Eye (tissue), 1 donor: Measurements from ENCODE around the gene LRRN2.
A peak's percentile ranks its signal among the peaks of the same experiment; 100 is the strongest.
"Not testable (repeated sequence)": the region's sequence is repeated elsewhere in the genome, so short reads cannot be mapped to it uniquely, and the experiment has no call there.

Experiments used
- DNase-seq: peaks from one replicate; pipeline ENCODE4 v3.0.0-alpha.2; 2015

The LRRN2 gene

DNA sequence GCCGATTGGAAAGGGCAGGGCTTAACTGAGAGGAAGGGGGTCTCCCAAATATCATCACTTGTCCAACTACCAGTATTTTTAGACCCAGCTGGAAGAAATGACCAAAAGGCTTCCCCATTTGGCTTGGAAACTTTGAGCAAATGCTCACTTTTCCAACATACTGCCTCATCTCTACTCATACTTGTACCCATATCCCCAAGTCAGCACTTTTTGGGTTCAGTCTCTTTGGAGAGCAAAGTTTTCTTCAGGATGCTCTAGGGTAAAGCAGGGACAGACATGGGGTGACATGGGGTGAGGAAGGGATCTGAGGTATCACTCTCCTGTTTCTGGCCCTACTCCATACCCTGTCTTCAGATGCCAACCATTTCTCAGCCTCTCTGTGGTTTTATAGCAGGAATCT is 27.2 kb downstream of the LRRN2 start:
- DNase-seq: no peak

GRCh38 chr1:204653590-204654340 is 31.8 kb downstream of the LRRN2 start:
- DNase-seq: no peak

DNA sequence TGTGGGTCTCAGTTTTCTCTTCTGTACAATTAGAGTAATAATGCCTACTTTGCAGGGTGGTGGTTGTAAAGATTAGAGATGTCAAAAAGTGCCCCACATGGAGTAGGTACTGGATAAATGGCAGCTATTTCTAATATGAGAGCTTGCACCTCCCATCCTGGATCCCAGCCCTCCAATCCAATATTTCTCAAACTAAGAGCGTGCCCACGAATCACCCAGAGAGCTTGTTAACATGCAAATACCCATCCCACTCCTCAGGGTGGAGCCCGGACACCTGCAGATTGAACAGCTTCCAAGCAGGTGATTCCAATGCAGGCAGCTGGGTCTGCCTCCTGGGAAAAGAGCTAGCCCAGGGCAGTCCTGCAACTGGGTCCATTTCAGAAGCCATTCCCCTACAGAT is 33.0 kb downstream of the LRRN2 start:
- DNase-seq: no peak

DNA sequence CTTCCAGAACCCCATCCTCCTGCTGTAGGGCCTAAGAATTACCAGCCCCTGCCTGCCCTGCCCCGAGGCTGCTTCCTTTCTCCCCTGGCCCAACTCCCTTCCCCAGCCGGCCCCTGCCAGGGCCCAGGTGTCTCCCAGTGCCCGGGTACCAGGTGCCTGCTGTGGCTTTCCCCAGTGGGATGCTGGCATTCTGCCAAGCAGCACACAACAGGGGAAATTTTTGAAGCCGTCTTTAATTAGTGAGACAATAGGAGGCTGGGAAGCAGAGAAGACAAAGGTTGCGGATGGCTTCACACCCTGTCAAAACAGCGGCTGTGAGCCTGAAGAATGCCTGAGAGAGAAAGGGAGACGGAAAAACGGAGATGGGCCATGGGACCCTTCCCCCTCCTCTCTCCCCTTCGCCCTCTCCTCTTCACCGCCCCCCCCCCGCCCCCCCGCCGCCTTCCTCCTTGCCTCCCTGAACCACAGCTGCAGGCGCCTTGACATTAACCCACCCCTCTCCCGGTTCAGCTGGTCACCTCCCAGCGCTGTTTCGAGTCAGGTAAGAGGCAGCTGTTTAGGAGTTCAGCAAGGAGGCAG is 33.6 kb downstream of the LRRN2 start:
- peak; percentile 80 for DNase-seq

DNA sequence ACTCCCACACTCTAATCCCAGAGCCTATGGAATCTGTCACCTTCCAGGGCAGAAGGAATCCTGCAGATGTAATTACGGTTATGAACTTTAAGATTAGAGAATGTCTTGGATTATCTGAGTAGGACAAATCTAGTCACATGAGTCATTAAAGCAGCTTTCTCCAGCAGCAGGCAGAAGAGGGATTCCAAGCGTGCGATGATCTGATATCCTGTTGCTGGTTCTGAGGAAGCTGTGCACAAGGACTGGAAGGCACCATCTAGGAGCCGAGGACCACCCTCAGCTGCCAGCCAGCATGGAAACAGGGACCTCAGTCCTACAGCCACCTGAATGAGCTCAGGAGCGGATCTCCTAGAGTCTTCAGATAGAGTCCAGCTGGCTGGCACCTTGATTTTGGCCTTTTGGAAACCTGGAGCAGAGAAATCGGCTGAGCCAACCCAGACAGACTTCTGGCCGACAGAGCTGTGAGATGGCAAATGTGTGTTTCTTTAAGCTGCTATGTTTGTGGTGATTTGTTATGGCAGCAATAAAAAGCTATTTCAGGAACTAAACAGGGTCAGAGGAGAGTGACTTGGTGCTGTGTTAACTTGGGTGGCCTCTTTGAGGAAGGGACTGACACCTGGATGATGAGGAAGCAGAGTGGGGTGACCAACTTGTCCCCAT is 34.5 kb downstream of the LRRN2 start:
- DNase-seq: peak; percentile 64

DNA sequence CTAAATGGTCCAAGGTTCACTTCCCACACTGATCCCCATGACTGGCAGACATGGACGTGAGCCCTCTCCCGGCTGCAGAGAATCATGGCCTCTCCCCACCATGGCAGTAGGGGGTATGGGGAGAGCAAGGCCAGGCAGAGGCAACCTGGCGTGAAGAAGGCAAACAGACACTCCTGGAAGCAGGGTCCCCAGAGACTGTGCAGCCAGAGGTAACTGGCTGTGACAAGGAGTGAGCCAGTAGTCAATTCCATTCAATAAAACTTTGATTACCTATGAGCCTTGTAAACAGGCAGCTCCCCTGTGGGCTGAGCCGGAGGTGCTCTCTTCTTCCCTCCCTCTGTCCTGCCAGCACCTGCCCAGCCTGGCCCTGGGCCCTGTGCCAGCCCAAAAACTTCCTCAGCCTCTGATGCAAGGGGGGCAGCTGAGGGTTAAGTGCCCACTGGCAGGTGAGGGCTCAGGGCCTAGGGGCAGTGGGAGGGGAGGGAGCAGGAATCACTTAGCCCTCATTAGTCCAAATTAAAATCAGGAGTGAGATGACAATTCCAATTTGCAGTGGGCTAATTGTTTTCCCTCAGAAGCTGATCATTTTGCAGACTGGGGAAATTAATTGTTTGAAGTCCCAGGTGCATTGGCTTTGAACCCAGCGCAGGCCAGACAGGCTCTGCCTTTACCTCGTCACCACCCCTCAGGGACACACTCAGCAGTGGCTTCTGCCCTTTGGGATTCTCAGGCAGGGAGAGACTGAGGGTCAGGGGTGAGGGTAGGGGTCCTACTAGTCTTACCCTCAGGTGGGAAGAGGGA is 35.6 kb downstream of the LRRN2 start:
- peak; percentile 81 for DNase-seq

DNA sequence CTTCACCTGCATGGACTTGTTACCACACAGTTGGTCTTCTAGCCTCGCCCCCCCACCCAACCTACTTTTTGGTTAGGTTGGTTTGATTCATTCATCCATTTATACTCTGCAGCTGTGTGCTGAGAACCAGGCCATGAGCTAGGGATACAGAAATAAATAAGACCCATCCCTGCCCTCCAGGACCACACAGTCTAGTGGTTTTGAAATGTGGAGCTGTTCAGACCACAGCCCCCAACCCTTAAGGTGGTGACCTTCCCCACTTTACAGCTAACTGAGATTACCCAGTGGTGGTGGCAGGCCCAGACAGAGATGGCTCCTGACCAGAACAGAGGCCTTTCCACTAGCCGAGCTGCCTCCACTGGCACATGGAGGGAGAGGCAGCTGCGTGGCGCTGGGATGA is 37.0 kb downstream of the LRRN2 start:
- DNase-seq: no peak

DNA sequence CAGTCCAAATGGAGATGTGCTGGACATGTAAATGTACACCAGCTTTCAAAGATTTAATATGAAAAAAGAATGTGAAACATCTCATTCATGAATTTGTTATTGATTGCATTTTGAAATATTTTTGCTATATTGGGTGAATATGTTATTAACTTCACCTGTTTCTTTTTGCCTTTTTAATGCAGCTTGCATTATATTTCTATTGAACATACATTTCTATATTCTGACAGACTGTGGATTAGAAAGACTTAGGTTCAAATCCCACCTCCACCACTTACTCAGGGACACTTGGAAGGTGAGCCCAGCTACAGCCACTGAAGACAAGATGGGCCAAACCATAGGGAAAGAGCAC is 37.8 kb downstream of the LRRN2 start:
- DNase-seq: no peak

DNA sequence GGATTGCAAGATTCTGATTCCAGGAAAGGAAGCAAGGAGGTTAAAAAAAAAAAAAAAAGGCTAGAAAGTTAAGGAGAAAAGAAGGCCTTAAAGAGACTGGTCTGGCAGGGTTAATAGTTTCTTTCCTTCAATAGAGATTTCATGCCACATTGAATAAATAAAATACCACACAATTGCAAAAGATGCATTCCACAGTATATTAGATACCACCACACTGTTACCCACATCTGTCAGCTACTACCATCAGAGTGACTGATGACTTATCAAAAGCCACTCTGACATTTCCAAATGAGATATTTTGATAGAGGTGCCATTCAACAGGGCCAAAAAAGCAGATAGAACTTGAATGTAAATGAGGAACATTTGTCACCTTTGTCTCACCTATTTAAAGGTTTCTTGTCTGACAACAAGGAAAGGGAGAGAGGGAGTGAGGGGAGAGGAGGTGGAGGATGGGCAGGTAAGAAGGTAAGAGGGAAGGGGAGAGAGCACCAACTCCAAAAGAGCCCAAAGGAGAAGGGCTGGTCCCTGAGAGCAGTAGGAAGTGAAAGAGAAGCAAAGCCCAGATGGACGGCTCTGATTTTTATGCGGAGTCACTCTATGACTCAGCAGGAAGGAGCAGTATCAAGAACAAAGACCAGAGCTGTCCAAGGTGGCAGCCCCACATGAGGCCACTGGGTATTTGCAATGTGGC is 38.3 kb downstream of the LRRN2 start:
- peak; percentile 79 for DNase-seq

GRCh38 chr1:204645666-204646065 is 39.9 kb downstream of the LRRN2 start:
- no peak for DNase-seq

- DNase-seq: no peak
Observed at GRCh38 chr1:204645251-204645650, 40.3 kb downstream of the LRRN2 start.

DNA sequence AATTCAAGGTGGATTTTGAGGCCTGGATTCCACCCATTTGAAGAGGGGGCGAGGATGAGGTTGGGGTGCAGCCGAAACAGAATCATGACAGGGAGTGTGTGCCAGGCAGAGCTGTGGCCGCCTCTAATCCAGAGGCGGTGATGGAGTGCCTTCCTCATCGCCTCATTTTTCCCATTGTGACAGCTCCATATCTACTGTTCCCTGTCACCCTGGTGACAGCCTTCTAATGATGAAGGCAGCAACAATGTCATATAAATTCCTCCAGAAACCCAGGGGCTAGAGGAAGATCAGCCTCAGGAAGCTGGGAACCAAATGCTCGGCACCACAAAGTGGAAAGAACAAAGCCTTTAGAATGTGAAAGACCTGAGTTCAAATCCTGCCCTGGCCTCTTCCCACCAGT is 42.0 kb downstream of the LRRN2 start:
- no peak for DNase-seq

GRCh38 chr1:204641936-204642335 is 43.6 kb downstream of the LRRN2 start:
- DNase-seq: no peak

DNA sequence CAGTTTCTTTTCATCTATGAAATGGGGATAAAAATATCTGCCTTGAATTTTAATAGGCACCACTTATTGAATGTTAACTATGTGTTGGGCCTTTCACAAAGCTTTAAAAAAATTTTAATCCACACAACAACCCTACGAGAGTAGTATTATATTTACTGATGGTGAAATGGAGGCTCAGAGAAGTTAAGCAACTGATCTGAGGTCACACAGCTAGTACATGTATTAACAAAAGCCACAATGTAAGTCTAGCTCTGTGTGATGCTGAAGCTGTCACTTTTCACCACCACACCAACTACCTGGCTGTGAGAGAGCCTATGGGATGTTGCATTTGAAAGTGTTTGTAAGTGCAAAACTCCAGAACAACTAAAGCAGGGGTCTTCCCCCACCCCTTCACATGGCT is 44.1 kb downstream of the LRRN2 start:
- no peak for DNase-seq

- DNase-seq: no peak
Observed at GRCh38 chr1:204640578-204640977, 45.0 kb downstream of the LRRN2 start.

- no peak for DNase-seq
Observed at GRCh38 chr1:204634260-204634910, 51.2 kb downstream of the LRRN2 start.

DNA sequence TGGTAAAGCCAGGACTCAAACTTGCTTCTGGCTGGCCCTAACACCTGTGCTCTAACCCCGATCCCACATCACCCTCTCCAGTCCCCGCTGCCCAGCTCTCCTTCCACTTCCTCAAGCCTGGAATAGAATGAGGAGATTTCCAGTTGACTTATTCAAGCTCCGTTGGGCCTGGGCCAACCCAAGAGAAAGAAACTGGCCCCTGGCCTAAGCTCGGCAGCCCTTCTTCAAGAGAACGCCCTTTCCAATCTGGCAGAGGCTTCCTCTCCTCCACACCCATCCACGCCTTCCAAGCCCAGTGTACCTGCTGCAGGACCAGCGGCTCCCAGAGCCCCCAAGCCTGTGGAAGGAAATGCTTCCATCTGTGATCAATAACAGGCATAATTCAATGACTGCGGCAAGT is 51.9 kb downstream of the LRRN2 start:
- no peak for DNase-seq

DNA sequence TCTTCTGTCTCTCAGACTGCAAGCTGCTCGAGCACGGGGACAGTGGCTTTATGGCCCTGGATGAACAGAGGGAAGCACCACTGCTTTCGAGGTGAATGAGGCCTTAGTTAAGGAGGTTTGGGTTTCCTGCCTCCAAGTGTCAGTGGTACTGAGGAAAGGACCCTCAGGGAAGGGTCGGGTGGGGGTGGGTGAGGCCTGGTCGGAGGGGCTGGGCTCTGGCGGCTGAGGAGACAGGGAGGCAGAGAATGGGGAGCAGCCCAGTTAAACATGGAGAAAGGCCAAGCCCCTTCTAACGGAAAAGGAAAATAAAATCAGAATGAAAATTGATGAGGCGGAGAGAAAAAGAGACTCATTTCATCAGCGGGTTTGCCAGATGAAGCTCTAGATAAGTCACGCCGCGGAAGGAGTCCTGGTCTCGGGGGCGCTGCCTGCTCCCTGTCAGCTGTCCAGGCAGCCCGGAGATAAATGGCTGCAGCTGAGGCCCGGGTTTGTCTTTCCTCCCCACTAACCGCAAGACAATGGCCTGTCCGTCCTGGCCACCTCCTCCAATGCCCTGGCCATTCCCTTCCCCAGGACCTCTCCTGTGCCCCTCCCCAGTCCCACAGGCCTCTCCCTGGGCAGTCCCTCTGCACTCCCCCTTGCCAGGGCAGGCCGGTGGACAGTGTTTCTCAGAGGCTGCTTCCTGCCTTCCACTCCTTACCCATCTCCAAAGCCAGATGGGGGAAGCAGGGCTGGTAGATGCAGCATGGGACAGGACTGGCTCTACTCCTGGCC is 55.2 kb downstream of the LRRN2 start:
- DNase-seq: peak; percentile 56

- not testable (repeated sequence) for DNase-seq
Observed at GRCh38 chr1:204629459-204629858, 56.1 kb downstream of the LRRN2 start.

- no peak for DNase-seq
Observed at GRCh38 chr1:204628868-204629267, 56.7 kb downstream of the LRRN2 start.

DNA sequence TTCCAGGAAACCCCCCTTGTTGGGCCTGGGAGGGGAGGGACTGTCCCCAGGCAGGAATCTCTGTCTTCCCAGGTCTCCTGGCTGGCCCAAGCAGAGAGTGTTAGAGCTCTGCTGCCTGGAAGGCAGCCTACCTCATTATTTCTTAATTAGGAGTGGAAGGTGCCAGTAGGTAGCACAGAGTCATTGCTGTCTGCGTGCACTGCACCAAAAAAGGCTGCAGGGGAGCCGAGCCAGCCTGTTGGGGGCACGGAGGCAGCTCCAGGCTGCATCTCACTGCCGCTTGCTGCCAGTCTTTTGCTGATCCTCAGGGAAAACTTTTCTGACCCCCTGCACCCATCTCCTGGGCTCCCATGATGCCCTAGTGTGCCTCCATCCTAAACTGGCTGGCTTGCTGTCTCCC is 58.1 kb downstream of the LRRN2 start:
- no peak for DNase-seq

DNA sequence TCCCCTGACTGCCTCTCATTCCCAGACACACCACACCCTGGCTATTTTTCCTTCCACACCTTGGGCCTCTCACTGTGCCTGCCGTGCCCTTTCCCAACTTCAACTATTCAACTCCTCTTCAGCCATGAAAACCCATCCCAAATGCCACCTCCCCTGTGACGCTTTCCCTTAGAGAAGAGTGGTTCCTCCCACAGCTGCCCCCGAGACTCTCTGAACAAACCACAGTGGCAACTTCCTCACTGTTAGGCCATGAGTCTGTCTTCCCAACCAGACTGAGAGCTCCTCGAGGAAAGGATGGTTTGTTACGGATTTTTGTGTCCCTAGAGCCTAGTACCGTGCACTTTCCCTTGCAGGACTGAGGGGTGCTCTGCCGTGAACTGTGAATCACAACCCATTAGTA is 59.2 kb downstream of the LRRN2 start:
- no peak for DNase-seq
